ENCODE results near the gene TMEM248. TPM values are rescaled to one million over a fixed set of nuclear protein-coding genes. Genes with fewer than 3 reads are reported as not detected.

TMEM248 gene
- total and polyA plus RNA-seq, 2 of the 8 experiments (the other 6 are each of a cell fraction or from before 2014, with no cell fraction given) = 63.6 to 126 TPM

GRCh38 chr7:66970310-66970709 is 49.3 kb downstream of the TMEM248 start (continued):
- TF ChIP-seq CTCF (IDR thresholded peaks at IDR 0.05; ENCODE audit: control extremely low read depth in 1 of 3, insufficient read depth in 1 of 3, low read depth in 1 of 3, low read length in 3 of 3) (no peak), CHD1 (IDR thresholded peaks at IDR 0.05; ENCODE audit: low read depth, low read length) (no peak), HDAC6 (IDR thresholded peaks at IDR 0.05; ENCODE audit: low read depth, low read length) (no peak), KDM4A (IDR thresholded peaks at IDR 0.05; ENCODE audit: low read depth, low read length, severe bottlenecking) (no peak), TCF12 (IDR thresholded peaks at IDR 0.05; ENCODE audit: low read depth, low read length) (no peak), SIX5 (IDR thresholded peaks at IDR 0.05; ENCODE audit: low read depth, low read length) (no peak)

All from H1 (cell line).